Activated CD4-positive, alpha-beta T cell treated with anti-CD3 and anti-CD28 coated beads for 36 hours (primary cell): ENCODE data around the gene DCLK3. TPM values are rescaled to one million over a fixed set of nuclear protein-coding genes. Genes with fewer than 3 reads are reported as not detected.

Experiments
- ATAC-seq: fragments of 200-7000 bp; cut with Tn5 transposase; one replicate; pipeline ENCODE4 v1.10.0; 2021; ENCODE audit warnings: mild to moderate bottlenecking, moderate library complexity
- CTCF ChIA-PET: fragments of 350-600 bp; sonication (Branson Sonifier 250); formaldehyde crosslinking; loops from one replicate; lab custom pipeline; 2021; ENCODE audit warnings: antibody characterized with exemption; lab: Charles Lee
- POLR2A ChIA-PET: fragments of 350-600 bp; sonication (Branson Sonifier 250); formaldehyde crosslinking; loops from one replicate; lab custom pipeline; 2021; ENCODE audit warnings: antibody characterized with exemption, inconsistent platforms; lab: Charles Lee
- DNase-seq: peaks from one replicate; pipeline ENCODE4 v3.0.0-alpha.2; 2020
- H3K27ac Mint-ChIP-seq: one replicate; pipeline ENCODE4 v1.8.0; 2021; ENCODE audit warnings: mixed read lengths
- H3K27me3 Mint-ChIP-seq: one replicate; pipeline ENCODE4 v1.8.0; 2021; ENCODE audit warnings: mixed read lengths
- H3K36me3 Mint-ChIP-seq: one replicate; pipeline ENCODE4 v1.8.0; 2021; ENCODE audit warnings: low read depth, mixed read lengths
- H3K4me1 Mint-ChIP-seq: one replicate; pipeline ENCODE4 v1.8.0; 2021; ENCODE audit warnings: mixed read lengths
- H3K4me3 Mint-ChIP-seq: one replicate; pipeline ENCODE4 v1.8.0; 2021; ENCODE audit warnings: mild to moderate bottlenecking, moderate library complexity, mixed read lengths
- H3K9me3 Mint-ChIP-seq: one replicate; pipeline ENCODE4 v1.8.0; 2021; ENCODE audit warnings: low read depth, mixed read lengths
- intact Hi-C, 2 experiments: fragments of 100-400 bp; cut with DNase I in 1 of 2; cut with micrococcal nuclease in 1 of 2; formaldehyde crosslinking; loops; one replicate each; pipeline versions ENCODE4 v1.14.2 to v1.15.1; 2022 to 2024; cut with DNase I, micrococcal nuclease
- total RNA-seq, 2 experiments: library from RNA; stranded (reverse); gene quantifications; one replicate each; pipeline ENCODE4 v1.2.3, GENCODE V29; 2021

Gene DCLK3
- total RNA-seq, 2 experiments from 2014 or later = 0.30 TPM

- Mint-ChIP-seq H3K9me3 (no peaks in the 10 kb centered on the region), H3K36me3 (no peaks in the 10 kb centered on the region), H3K4me3 (no peak overlapping the region), H3K27me3 (peaks cover 4% of the 10 kb centered on the region), H3K27ac (no peak overlapping the region), H3K4me1 (no peaks in the 10 kb centered on the region)
- ATAC-seq (peak; percentile 33), DNase-seq (peak; percentile 36)
- intact Hi-C loops = loop anchor here (1.0 to 2.0 kb wide), 2 partner anchors 76 to 166 kb away; no protein-coding TSS in a partner anchor
- CTCF ChIA-PET = interaction anchor here (0.6 to 3.1 kb wide), 2 partner anchors 166 to 174 kb away, joined by 4 to 9 read pairs; no protein-coding TSS in a partner anchor
- POLR2A ChIA-PET = interaction anchor here (0.6 kb wide), 1 partner anchor 609 kb away, joined by 4 read pairs; no protein-coding TSS in a partner anchor
Measured at GRCh38 chr3:36792342-36792741, 28.0 kb upstream of the DCLK3 start.

GRCh38 chr3:36790765-36791164 is 26.4 kb upstream of the DCLK3 start:
- ChIA-PET CTCF (interaction anchor here (3.1 kb wide), 1 partner anchor 168 kb away, joined by 9 read pairs; no protein-coding TSS in a partner anchor), POLR2A (no interaction called here)
- Mint-ChIP-seq H3K9me3 (no peaks in the 10 kb centered on the region), H3K4me1 (no peaks in the 10 kb centered on the region), H3K27ac (no peak overlapping the region), H3K27me3 (peaks cover 4% of the 10 kb centered on the region), H3K4me3 (no peak overlapping the region), H3K36me3 (no peaks in the 10 kb centered on the region)
- intact Hi-C loops = no loop called here
- DNase-seq = no peak
- no peak for ATAC-seq

- peaks cover 6% of the 10 kb centered on the region for H3K27me3 Mint-ChIP-seq
- H3K4me3 Mint-ChIP-seq = no peak overlapping the region
- ChIA-PET POLR2A (no interaction called here), CTCF (no interaction called here)
- no peaks in the 10 kb centered on the region for H3K4me1 Mint-ChIP-seq
- ATAC-seq (no peak), DNase-seq (no peak)
- no peaks in the 10 kb centered on the region for H3K9me3 Mint-ChIP-seq
- no peaks in the 10 kb centered on the region for H3K36me3 Mint-ChIP-seq
- intact Hi-C loops = no loop called here
- no peak overlapping the region for H3K27ac Mint-ChIP-seq
Measured at GRCh38 chr3:36786921-36787890, 22.9 kb upstream of the DCLK3 start.

DNA sequence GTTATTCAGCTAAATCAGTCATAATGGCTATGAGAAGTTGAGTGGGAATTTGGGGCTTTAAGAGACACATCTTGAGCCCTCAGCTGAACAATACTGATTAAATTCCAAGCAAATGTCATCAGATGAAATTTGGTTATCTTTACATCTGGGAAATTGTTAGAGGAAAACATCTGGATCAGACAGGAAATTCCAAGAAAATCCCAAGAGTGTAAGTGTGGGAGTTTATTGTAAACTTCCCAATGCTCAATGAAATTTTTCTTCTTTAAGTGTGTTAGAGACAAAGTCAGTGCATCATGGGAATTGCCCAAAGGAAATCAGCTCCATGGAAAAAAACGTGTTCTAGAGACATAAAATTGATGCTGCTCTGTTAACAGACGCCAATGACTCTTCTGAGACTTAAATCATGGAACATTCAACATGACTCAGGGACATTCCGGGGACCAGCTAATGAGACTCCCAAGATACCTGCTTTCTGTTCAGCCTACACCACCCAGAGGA is 19.8 kb upstream of the DCLK3 start:
- intact Hi-C loops = no loop called here
- Mint-ChIP-seq H3K9me3 (no peaks in the 10 kb centered on the region), H3K27ac (no peak overlapping the region), H3K36me3 (no peaks in the 10 kb centered on the region), H3K27me3 (peaks cover 2% of the 10 kb centered on the region), H3K4me3 (no peak overlapping the region), H3K4me1 (no peaks in the 10 kb centered on the region)
- DNase-seq (no peak), ATAC-seq (no peak)
- ChIA-PET POLR2A (no interaction called here), CTCF (interaction anchor here (0.6 to 2.2 kb wide), 3 partner anchors 10 to 174 kb away, joined by 3 to 6 read pairs (median 3); no protein-coding TSS in a partner anchor)

DNA sequence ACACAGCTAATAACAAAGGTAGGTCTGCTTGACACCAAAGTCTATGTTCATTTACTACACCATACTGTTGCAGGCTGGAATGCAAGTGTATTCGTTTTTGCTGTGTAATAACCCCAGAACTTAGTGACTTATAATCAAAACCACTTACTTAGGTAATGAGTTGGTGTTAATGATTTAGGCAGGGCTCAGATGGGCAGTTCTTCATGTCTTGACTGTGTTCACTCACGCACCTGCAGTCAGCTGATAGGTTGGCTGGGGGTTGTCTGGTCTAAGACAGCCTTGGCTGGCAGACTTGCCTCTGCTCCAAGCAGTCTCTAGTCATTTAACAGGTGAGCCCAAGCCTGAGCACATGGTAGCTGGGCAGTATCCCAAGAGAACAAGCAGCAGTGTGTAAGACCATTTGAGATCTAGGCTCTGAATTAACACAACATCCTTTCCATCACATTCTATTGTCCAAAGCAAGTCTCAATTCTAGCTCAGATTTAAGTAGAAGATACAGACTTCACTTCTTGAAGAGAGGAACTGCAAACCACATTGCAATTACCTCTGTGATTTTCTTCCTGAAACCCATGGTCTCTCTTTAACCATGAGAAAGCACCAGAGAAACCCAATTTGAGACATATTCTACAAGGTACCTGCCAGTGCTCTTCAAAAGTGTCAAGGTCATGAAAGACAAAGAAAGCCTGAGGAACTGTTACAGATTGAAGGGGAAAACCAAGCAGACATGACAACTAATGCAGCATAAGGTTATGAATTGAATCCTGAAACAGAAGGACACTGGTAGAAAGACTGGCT is 13.3 kb upstream of the DCLK3 start:
- peaks cover 2% of the 10 kb centered on the region for H3K27me3 Mint-ChIP-seq
- CTCF ChIA-PET = no interaction called here
- no peaks in the 10 kb centered on the region for H3K4me1 Mint-ChIP-seq
- no peak for ATAC-seq
- no peak overlapping the region for H3K4me3 Mint-ChIP-seq
- H3K9me3 Mint-ChIP-seq = no peaks in the 10 kb centered on the region
- POLR2A ChIA-PET = no interaction called here
- H3K36me3 Mint-ChIP-seq = no peaks in the 10 kb centered on the region
- intact Hi-C loops = no loop called here
- no peak for DNase-seq
- H3K27ac Mint-ChIP-seq = no peak overlapping the region

GRCh38 chr3:36776436-36776835 is 12.1 kb upstream of the DCLK3 start:
- Mint-ChIP-seq H3K27ac (no peak overlapping the region), H3K4me3 (no peak overlapping the region), H3K36me3 (no peaks in the 10 kb centered on the region), H3K27me3 (peaks cover 2% of the 10 kb centered on the region), H3K4me1 (no peaks in the 10 kb centered on the region), H3K9me3 (no peaks in the 10 kb centered on the region)
- ChIA-PET POLR2A (no interaction called here), CTCF (interaction anchor here (0.6 kb wide), 1 partner anchor 1820 kb away, joined by 3 read pairs; no protein-coding TSS in a partner anchor)
- ATAC-seq = no peak
- intact Hi-C loops = no loop called here
- DNase-seq = no peak

- ChIA-PET CTCF (no interaction called here), POLR2A (no interaction called here)
- Mint-ChIP-seq H3K4me3 (no peak overlapping the region), H3K4me1 (no peaks in the 10 kb centered on the region), H3K27ac (no peak overlapping the region), H3K9me3 (no peaks in the 10 kb centered on the region), H3K27me3 (peaks cover 11% of the 10 kb centered on the region), H3K36me3 (no peaks in the 10 kb centered on the region)
- intact Hi-C loops = no loop called here
- DNase-seq (no peak), ATAC-seq (no peak)
Measured at GRCh38 chr3:36774052-36774451, 9.7 kb upstream of the DCLK3 start.

- H3K4me1 Mint-ChIP-seq = no peaks in the 10 kb centered on the region
- peaks cover 22% of the 10 kb centered on the region for H3K27me3 Mint-ChIP-seq
- DNase-seq = no peak
- ATAC-seq = no peak
- POLR2A ChIA-PET = no interaction called here
- H3K4me3 Mint-ChIP-seq = no peak overlapping the region
- H3K36me3 Mint-ChIP-seq = no peaks in the 10 kb centered on the region
- no peak overlapping the region for H3K27ac Mint-ChIP-seq
- CTCF ChIA-PET = no interaction called here
- intact Hi-C loops = no loop called here
- no peaks in the 10 kb centered on the region for H3K9me3 Mint-ChIP-seq
Measured at GRCh38 chr3:36771931-36772330, 7.6 kb upstream of the DCLK3 start.

DNA sequence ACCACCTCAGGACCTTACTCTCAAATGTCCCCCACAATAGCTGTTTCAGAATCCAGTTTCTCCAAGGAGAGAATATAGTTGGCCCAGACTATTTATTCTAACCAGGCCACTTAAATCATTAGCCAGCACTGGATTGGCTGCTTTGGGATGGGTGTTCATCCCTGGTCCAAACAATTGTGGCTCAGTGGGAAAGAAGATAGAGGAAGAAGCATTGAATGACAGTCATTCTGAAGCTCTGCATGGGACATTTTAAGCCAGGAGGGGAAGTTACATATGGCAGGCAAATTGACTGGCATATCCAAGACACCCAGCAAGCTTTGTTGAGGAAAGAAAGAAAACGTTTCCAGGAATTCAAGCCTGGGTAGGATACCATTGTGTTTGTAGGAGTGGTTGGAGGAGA is 5.6 kb upstream of the DCLK3 start:
- Mint-ChIP-seq H3K4me3 (no peak overlapping the region), H3K27me3 (peaks cover 33% of the 10 kb centered on the region), H3K9me3 (no peaks in the 10 kb centered on the region), H3K27ac (no peak overlapping the region), H3K36me3 (no peaks in the 10 kb centered on the region), H3K4me1 (no peaks in the 10 kb centered on the region)
- ChIA-PET CTCF (interaction anchor here (1.1 kb wide), 1 partner anchor 35 kb away, joined by 3 read pairs; no protein-coding TSS in a partner anchor), POLR2A (no interaction called here)
- intact Hi-C loops = no loop called here
- ATAC-seq = no peak
- no peak for DNase-seq

GRCh38 chr3:36765104-36765503 is 751 bp upstream of the DCLK3 start:
- intact Hi-C loops = no loop called here
- Mint-ChIP-seq H3K4me3 (peak overlapping the region; percentile 23), H3K4me1 (peaks cover 4% of the 10 kb centered on the region), H3K27ac (no peak overlapping the region), H3K27me3 (peaks cover 55% of the 10 kb centered on the region), H3K36me3 (no peaks in the 10 kb centered on the region), H3K9me3 (no peaks in the 10 kb centered on the region)
- ATAC-seq (no peak), DNase-seq (no peak)
- ChIA-PET CTCF (interaction anchor here (0.6 kb wide), 1 partner anchor 430 kb away, joined by 3 read pairs; no protein-coding TSS in a partner anchor), POLR2A (no interaction called here)

DNA sequence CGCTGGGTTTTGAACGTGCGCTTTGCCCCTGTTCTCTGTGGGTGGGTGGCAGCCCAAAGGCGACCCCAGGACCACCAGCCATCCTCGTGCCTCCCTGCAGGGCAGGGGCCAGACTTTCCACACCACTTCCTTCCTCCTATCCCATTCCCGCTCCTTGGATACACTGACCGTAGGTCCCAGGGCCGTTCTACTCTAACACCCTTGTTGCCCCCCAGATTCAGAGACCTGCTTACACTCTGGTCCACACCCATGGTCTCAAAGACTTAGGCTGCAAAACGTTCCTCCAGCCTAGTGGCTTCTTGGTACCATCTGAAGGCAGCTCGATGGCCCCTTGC is 318 bp upstream of the DCLK3 start:
- Mint-ChIP-seq H3K27me3 (peaks cover 57% of the 10 kb centered on the region), H3K36me3 (no peaks in the 10 kb centered on the region), H3K27ac (peak overlapping the region; percentile 63), H3K9me3 (no peaks in the 10 kb centered on the region), H3K4me1 (peaks cover 4% of the 10 kb centered on the region), H3K4me3 (peak overlapping the region; percentile 48)
- intact Hi-C loops = no loop called here
- ATAC-seq (no peak), DNase-seq (no peak)
- ChIA-PET POLR2A (no interaction called here), CTCF (interaction anchor here (0.6 kb wide), 1 partner anchor 431 kb away, joined by 3 read pairs; no protein-coding TSS in a partner anchor)
